GM21528 (cell line): Measurements from ENCODE around the gene SLC2A13.
"Not testable (repeated sequence)": the region's sequence is repeated elsewhere in the genome, so short reads cannot be mapped to it uniquely, and the experiment has no call there.

ENCODE experiments used
- ATAC-seq: cut with Tn5 transposase; IDR thresholded peaks from one replicate; pipeline ENCODE4 v1.9.1; 2021; ENCODE audit warnings: mild to moderate bottlenecking, moderate library complexity; ENCODE audit not compliant: unreplicated experiment, low FRiP score

The SLC2A13 gene

DNA sequence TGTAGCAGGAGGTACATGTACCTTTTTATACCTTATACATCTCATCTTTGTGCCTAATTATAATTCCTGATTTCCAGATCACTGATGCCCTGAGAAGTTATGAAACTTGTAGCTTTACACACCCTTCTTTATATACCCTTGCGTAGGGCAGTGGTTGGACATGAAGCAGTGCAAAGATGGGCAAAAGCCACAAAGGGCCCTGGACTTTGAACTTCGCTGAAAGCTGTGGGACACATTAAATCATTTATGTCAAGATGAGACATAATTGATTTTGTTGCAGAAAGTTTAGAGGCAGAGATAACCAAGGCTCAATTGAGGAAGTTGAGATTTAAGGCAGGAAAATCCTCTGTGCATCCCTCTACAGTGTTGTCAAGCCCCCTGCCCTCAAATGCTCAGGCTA, 170.0 kb downstream of the SLC2A13 start:
- no peak for ATAC-seq

DNA sequence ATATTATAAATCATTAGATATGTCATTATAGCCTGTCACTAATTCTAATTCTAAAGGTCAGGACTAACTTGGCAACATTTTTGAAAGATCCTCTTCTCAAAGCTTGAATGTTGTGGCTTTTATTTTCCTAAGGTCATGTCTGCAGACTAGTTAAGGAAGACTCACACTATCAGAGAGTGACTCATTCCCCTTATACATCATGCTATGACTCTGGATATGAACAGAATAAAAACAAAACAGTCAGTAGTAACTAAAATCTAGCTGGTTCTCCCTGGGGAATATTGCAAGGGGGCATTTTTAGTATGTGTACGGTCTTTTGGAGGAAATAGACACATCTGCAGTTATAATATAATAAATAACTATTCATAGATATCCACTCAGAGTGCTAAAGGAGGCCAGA, 170.6 kb downstream of the SLC2A13 start:
- no peak for ATAC-seq

- ATAC-seq = no peak
Measured at GRCh38 chr12:39931857-39932256, 174.0 kb downstream of the SLC2A13 start.

DNA sequence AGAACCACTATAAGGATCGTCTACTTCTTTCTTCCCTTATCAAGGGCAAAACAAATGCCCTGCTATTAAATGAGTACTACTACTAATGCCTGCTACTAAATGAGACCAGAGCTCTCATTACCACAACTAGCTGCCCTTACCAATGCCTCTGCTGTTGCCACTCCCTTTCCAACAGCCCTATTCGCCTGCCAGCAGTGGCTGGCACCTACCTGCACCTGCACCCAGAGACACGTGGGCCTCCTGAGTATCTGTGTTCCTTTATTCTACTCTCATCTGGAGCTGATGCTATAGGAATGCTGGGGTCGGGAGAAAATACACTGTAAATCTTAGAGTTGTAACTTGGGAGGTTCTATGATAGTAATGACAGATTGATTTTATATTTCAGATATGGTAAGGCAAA, 174.7 kb downstream of the SLC2A13 start:
- ATAC-seq = no peak

GRCh38 chr12:39930101-39930500, 175.8 kb downstream of the SLC2A13 start:
- ATAC-seq = no peak

DNA sequence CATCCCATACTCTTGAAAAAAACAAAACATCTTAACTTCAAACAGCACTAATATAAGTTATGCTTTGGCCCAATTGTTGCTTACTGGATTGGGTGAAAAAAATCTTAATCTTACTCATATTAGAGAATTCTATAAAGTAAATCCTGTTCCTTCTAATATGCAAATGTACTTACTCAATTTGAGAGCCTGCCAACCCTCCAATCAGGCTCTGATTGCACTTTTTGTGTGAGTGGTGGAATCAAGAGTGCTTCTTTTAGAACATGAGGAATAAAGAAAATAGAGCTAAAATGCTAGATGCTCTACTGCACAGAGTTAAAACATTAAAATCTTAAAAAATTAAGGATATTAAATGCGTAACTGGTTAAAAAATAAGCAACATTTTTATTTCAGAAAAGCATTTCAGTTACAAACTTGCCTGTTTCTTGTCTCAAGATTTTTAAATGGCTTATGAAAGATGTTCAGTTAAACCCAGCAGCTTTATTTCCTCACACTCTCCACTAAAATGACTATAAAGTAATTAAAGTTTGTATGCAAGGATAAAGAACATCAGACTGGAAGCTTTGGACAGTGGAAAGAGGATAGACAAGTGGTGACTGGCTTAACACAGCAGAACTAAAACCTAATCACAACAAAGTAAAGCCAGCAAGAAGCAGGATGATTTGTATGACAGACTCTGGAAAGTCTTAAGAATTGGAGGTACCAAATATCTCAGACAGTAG, 177.5 kb downstream of the SLC2A13 start:
- no peak for ATAC-seq

- no peak for ATAC-seq
Measured at GRCh38 chr12:39923364-39923763, 182.5 kb downstream of the SLC2A13 start.

GRCh38 chr12:39922598-39922997, 183.3 kb downstream of the SLC2A13 start:
- not testable (repeated sequence) for ATAC-seq

GRCh38 chr12:39920647-39921046, 185.2 kb downstream of the SLC2A13 start:
- no peak for ATAC-seq

DNA sequence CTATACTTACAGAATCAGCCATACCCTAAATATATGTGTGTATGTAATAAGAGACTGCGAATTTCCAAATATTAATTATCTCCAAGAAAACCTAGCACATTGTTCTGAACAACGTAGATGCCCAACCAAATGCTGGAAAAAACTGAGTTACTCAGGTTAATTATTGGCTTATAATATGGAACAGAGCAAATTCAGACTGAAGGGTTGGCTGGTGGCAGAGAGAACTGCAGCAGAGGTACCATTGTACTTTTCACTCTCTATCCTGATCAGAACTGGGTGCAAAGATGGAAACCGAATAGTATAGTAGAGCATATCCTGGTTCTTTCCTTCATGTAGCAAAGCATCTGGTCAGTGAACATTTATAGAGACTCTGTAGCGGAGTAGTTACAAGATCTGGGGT, 185.7 kb downstream of the SLC2A13 start:
- ATAC-seq = no peak

DNA sequence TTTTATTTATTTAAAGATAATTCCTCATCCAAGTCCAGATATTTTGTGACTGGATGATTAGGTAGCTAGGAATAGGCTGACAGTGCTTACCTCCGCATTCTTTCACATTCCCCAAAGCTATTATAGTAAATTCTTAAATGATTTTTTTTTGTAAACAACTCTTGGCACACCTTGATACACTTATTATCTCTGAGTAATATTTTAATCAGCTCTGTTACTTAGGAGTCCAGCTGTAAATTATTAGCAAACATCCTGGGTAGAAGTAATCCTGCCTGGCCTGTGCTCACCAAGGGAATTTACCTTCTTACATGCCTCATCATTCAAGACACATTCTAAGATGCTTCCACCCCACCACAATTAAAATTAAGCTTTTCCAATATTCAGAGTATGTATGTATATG, 186.1 kb downstream of the SLC2A13 start:
- no peak for ATAC-seq

GRCh38 chr12:39915249-39915648, 190.6 kb downstream of the SLC2A13 start:
- no peak for ATAC-seq

- ATAC-seq = no peak
Measured at GRCh38 chr12:39912211-39912980, 193.5 kb downstream of the SLC2A13 start.

- no peak for ATAC-seq
Measured at GRCh38 chr12:39906237-39906636, 199.6 kb downstream of the SLC2A13 start.

GRCh38 chr12:39905152-39905551, 200.7 kb downstream of the SLC2A13 start:
- ATAC-seq = no peak

DNA sequence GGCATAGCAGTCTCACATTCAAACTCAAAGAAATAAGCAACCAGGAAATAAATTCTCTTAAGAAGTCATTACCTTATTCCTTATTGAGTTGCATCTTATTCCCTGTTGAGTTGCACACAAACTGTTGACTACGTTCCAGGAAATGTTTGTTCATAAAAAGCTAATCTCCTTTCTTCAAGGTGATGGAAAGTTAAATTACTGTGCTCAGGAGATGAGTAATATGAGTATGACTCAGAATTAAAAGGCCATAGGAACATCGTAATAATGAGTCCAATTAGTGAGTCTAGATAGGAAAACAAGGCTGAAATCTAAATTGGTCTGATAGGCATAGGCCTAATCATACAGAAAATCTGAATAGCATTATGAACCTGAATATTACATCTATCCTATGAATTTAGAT, 203.1 kb downstream of the SLC2A13 start:
- ATAC-seq = no peak

- no peak for ATAC-seq
Measured at GRCh38 chr12:39897315-39897714, 208.6 kb downstream of the SLC2A13 start.

DNA sequence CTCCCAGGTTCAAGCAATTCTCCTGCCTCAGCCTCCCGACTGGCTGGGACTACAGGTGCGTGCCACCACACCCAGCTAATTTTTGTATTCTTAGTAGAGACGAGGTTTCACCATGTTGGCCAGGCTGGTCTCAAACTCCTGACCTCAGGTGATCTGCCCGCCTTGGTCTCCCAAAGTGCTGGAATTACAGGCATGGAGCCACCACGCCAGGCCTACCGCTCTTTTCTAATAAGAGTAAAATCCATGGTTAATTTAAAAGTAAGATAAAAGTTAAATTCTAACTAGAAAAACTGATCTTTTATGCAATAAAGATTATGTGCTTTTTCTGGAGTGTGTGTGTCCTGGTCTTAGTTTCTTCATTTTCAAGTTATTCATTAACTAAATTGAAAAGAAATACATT, 212.5 kb downstream of the SLC2A13 start:
- ATAC-seq = not testable (repeated sequence)

- ATAC-seq = no peak
Measured at GRCh38 chr12:39892146-39892545, 213.7 kb downstream of the SLC2A13 start.

DNA sequence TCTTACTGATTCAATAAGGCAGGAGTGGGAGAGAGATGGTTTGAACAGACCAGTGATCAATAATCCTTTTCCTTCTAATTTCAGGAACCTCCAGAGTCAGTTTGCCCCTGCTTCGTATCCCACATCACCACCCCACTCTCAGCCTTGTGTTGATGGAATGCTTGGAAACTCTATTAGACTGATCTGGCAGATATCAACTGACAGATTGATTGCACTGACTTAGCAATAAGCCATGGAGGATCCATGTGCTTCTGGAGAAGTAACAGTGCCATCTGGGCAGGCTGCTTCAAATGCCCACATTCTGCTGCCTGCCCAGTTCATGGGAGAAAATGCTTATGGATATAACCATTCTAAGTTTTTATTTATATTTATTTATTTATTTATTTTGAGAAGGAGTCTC, 218.0 kb downstream of the SLC2A13 start:
- no peak for ATAC-seq

- ATAC-seq = no peak
Measured at GRCh38 chr12:39886106-39886505, 219.8 kb downstream of the SLC2A13 start.

DNA sequence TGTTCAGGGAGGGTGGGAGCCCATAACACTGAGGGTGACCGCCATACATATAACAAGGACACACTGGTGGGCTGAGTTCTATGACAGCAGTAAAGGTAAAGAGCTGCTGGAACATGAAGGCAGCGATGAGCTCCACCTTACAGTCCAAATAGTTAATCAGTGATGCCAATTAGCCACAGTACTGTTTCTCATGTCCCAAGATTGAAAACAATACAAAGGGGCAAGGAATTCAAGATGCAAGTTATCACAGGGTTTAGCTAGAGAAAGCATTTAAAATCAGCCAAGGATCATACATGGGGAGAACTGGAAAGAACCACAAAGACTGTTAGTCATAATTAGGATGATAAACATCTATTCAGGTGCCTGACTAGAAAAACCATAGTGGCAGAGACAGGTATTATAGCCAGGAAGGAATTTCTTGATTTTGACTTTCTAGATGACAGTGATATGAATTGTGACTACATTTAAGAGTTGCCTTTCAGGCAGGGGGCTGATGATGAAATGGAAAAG, 221.2 kb downstream of the SLC2A13 start:
- ATAC-seq = no peak
